Thoracic aorta (tissue), 2 donors: ENCODE data around the gene CAPN11. TPM values are rescaled to one million over a fixed set of nuclear protein-coding genes. Genes with fewer than 3 reads are reported as not detected.
A peak's percentile ranks its signal among the peaks of the same experiment; 100 is the strongest.

Experiments used
- ATAC-seq: fragments of 150-250 bp; one replicate; pipeline ENCODE4 v1.8.0; 2017; ENCODE audit warnings: low read depth; ENCODE audit not compliant: insufficient number of reproducible peaks, low FRiP score
- DNase-seq: peaks from one replicate; pipeline ENCODE4 v3.0.0-alpha.2; 2020; ENCODE audit warnings: low spot score
- H3K27ac ChIP-seq, 2 donors: fragments of 200-600 bp; sonication (generic); 1 replicate in 1 of 2; 2 replicates in 1 of 2; pipeline ENCODE4 v1.5.1; 2016; ENCODE audit warnings: mild to moderate bottlenecking in 2 of 2, moderate library complexity in 2 of 2
- H3K27me3 ChIP-seq: fragments of 200-600 bp; sonication (generic); replicated peaks from 2 replicates; pipeline ENCODE4 v1.6.0; 2016; ENCODE audit warnings: mild to moderate bottlenecking; ENCODE audit not compliant: insufficient read depth
- H3K36me3 ChIP-seq: fragments of 200-600 bp; sonication (generic); one replicate; pipeline ENCODE4 v1.5.1; 2016
- H3K4me1 ChIP-seq, 2 donors: fragments of 200-600 bp; sonication (generic); 1 replicate in 1 of 2; 2 replicates in 1 of 2; pipeline versions ENCODE4 v1.5.1 to v1.6.0; 2016; ENCODE audit warnings: low read depth in 2 of 2, mild to moderate bottlenecking in 1 of 2; ENCODE audit not compliant: control insufficient read depth in 1 of 2
- H3K4me3 ChIP-seq: fragments of 200-600 bp; sonication (generic); 2 replicates; pipeline ENCODE4 v1.5.1; 2016; ENCODE audit warnings: mild to moderate bottlenecking
- H3K9me3 ChIP-seq: fragments of 200-600 bp; sonication (generic); 2 replicates; pipeline ENCODE4 v1.5.1; 2016
- total RNA-seq, 2 donors: library from RNA; depleted of rRNA; stranded (reverse); fragments of >200 nt; gene quantifications; one replicate each; pipeline versions ENCODE4 v1.1.0 to v1.2.3, GENCODE V29; 2016
- TF ChIP-seq, protein P1 (sequence below): fragments of 200-600 bp; sonication (generic); IDR thresholded peaks from one replicate; pipeline ENCODE4 v1.5.1; 2019; ENCODE audit warnings: antibody characterized with exemption

Gene CAPN11
- total RNA-seq, 2 donors from 2014 or later: not detected

DNA sequence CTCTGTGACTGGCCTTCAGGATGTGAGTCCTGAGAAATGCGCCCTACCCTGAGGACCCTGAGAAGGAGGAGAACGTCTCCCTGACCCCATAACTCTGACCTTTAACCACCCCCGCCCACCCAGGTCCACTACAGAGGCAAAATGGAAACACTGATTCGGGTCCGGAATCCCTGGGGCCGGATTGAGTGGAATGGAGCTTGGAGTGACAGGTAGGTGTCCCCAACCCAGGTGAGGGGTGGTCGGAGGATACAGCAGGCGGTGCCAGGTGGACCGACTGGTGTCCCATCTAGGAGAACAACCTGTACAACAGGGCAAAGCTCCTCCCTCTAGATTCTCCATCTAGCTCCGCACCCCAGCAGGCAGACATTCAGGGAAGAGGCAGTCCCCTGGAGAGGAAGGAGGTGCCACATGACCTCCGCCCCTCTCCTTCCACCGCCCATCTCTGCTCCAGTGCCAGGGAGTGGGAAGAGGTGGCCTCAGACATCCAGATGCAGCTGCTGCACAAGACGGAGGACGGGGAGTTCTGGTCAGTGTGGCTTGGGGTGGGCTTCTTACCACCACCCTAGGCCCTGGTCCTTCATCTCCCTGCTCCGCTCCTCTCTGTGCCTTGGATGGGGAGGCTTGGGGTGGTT lies 17.6 kb downstream of the CAPN11 start:
- Histone ChIP-seq H3K27me3 (no peaks in the 10 kb centered on the region), H3K4me1 (peaks cover 9 to 36% of the 10 kb centered on the region in 2 donors), H3K4me3 (no peak overlapping the region), H3K9me3 (no peaks in the 10 kb centered on the region), H3K36me3 (no peaks in the 10 kb centered on the region), H3K27ac (no peak overlapping the region)
- ATAC-seq: no peak
- no peak for DNase-seq
- TF ChIP-seq, protein P1, sequence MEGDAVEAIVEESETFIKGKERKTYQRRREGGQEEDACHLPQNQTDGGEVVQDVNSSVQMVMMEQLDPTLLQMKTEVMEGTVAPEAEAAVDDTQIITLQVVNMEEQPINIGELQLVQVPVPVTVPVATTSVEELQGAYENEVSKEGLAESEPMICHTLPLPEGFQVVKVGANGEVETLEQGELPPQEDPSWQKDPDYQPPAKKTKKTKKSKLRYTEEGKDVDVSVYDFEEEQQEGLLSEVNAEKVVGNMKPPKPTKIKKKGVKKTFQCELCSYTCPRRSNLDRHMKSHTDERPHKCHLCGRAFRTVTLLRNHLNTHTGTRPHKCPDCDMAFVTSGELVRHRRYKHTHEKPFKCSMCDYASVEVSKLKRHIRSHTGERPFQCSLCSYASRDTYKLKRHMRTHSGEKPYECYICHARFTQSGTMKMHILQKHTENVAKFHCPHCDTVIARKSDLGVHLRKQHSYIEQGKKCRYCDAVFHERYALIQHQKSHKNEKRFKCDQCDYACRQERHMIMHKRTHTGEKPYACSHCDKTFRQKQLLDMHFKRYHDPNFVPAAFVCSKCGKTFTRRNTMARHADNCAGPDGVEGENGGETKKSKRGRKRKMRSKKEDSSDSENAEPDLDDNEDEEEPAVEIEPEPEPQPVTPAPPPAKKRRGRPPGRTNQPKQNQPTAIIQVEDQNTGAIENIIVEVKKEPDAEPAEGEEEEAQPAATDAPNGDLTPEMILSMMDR: no peak

DNA sequence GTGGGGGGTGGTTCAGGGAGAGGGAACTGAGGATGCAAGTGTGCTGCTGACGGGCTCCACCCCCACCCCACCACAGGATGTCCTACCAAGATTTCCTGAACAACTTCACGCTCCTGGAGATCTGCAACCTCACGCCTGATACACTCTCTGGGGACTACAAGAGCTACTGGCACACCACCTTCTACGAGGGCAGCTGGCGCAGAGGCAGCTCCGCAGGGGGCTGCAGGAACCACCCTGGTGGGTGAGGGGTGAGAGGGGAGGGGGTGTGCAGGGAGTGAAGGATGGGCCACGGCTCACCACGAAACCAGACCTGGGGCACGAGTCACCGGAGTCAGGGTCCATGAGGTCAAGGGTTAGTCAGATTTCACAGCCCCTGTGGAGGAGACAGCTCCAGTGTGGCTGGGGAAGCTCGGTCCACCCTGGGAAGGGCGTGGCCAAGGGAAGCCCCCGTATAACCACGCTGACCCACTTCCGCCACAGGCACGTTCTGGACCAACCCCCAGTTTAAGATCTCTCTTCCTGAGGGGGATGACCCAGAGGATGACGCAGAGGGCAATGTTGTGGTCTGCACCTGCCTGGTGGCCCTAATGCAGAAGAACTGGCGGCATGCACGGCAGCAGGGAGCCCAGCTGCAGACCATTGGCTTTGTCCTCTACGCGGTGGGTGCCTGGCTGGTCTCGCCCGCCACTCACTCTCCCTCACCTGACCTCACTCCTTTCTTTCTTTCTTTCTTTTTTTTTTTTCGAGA lies 18.3 kb downstream of the CAPN11 start:
- H3K27me3 ChIP-seq: no peaks in the 10 kb centered on the region
- DNase-seq: no peak

DNA sequence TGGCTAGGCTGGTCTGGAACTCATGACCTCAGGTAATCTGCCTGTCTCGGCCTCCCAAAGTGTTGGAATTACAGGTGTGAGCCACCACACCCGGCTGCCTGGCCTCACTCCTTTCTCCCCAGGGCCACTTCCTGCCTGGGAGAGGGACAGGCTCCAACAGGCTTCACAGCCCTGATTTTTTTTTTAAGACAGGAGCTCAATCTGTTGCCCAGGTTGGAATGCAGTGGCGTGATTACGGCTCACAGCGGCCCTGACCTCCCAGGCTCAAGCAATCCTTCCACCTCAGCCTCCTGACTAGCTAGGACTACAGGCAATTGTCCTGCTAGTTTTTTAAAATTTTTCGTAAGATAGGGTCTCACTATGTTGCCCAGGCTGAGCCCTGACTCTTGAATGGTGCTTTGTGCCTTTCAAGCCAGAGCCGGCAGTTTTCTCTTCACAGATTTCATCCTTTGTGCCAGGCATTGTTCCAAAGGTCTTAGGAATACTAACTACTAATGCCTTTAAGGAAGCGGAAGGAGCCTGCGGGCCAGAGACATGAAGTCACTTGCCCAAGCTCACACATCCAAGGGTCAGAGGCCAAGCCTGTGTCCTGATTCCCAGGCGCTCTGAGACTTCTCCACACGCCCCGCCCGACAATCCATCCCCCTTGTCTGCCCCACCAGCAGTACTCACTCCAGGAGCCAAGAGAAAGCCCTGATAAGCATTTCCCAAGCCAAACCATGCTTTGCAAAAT lies 19.2 kb downstream of the CAPN11 start:
- no peaks in the 10 kb centered on the region for H3K27me3 ChIP-seq
- H3K27ac ChIP-seq: peak overlapping the region; percentile 66 to 67
- H3K9me3 ChIP-seq: no peaks in the 10 kb centered on the region
- DNase-seq: peak; percentile 25
- H3K4me3 ChIP-seq: no peak overlapping the region
- TF ChIP-seq, protein P1: no peak
- peaks cover 9 to 31% of the 10 kb centered on the region in 2 donors for H3K4me1 ChIP-seq
- no peaks in the 10 kb centered on the region for H3K36me3 ChIP-seq
- ATAC-seq: peak; percentile 19

More for the DNA sequence above, 18.3 kb downstream of the CAPN11 start:
- no peaks in the 10 kb centered on the region for H3K9me3 ChIP-seq
- no peak for ATAC-seq
- H3K4me1 ChIP-seq: peaks cover 9 to 36% of the 10 kb centered on the region in 2 donors
- H3K36me3 ChIP-seq: no peaks in the 10 kb centered on the region
- no peak overlapping the region for H3K4me3 ChIP-seq
- TF ChIP-seq, protein P1: no peak
- H3K27ac ChIP-seq: peak overlapping the region in 1 of 2 donors; percentile 67

DNA sequence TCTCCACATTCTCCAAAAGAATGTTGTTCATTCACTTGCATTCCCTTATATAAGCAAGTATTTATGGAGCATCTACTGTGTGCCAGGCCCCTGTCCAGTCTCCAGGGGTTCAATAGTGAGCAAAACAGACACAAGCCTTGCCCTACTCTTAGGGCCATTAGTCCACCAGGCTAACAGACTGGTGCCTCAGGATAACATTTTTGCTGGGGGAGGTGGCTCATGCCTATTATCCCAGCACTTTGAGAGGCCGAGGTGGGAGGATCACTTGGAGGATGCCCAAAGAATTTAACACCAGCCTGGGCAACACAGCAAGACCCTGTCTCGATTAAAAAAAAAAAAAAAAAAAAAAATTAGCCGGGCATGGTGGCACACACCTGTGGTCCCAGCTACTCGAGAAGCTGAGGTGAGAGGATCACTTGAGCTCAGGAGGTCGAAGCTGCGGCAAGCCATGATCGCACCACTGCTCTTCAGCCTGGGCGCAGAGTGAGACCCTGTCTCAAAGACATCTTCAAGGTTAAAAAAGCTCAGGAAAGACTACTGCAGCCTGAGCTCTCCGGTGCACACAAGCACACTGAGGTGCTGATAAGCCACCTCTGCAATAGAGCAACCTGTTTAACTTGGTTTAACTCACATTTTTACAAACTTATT lies 19.9 kb downstream of the CAPN11 start:
- DNase-seq (no peak), ATAC-seq (no peak)
- Histone ChIP-seq H3K27ac (peak overlapping the region; percentile 66 to 67), H3K4me1 (peaks cover 9 to 28% of the 10 kb centered on the region in 2 donors), H3K27me3 (no peaks in the 10 kb centered on the region), H3K36me3 (no peaks in the 10 kb centered on the region), H3K9me3 (no peaks in the 10 kb centered on the region), H3K4me3 (no peak overlapping the region)
- TF ChIP-seq, protein P1: no peak
